IPS-20b (cell line): ENCODE data around the gene CILP.

Experiments used
- H3K27ac ChIP-seq: one replicate; pipeline ENCODE4 v1.5.1; 2013; ENCODE audit warnings: low read length
- H3K27me3 ChIP-seq: 2 replicates; pipeline ENCODE4 v1.6.1; 2013; ENCODE audit warnings: mild to moderate bottlenecking, low read length, inconsistent platforms; ENCODE audit not compliant: insufficient read depth
- H3K36me3 ChIP-seq: 2 replicates; pipeline ENCODE4 v1.6.1; 2013; ENCODE audit warnings: low read depth, mild to moderate bottlenecking, inconsistent platforms, low read length, moderate library complexity; ENCODE audit not compliant: insufficient read depth
- H3K4me1 ChIP-seq: 2 replicates; pipeline ENCODE4 v1.6.1; 2013; ENCODE audit warnings: mild to moderate bottlenecking, control low read depth, inconsistent platforms, low read length, moderate library complexity; ENCODE audit not compliant: insufficient read depth
- H3K4me3 ChIP-seq: 2 replicates; pipeline ENCODE4 v1.5.1; 2013; ENCODE audit warnings: mild to moderate bottlenecking, low read length, inconsistent platforms
- H3K9ac ChIP-seq: 2 replicates; pipeline ENCODE4 v1.6.1; 2013; ENCODE audit warnings: low read depth, mild to moderate bottlenecking, inconsistent platforms, low read length, moderate library complexity
- H3K9me3 ChIP-seq: 2 replicates; pipeline ENCODE4 v1.6.1; 2013; ENCODE audit warnings: mild to moderate bottlenecking, low read depth, low read length, inconsistent platforms; ENCODE audit not compliant: insufficient read depth

Gene CILP

DNA sequence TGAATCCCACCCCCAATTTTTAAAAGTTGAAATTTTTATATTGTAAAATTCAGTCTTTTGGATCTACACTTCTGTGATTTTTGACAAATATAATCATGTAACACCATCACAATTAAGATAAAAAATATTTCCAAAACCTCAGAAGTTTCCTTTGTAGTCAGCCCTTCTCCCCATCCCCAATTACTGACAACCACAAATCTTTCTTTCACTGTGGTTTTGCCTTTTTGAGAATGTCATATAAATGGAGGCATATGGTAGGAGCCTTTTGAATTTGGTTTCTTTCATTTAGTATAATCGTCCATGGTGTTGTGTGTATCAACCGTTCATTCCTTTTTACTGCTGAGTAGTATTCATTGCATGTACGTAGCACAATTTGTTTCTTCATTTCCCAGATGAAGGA is 7.9 kb upstream of the CILP start:
- Histone ChIP-seq H3K27me3 (no peaks in the 10 kb centered on the region), H3K27ac (no peak overlapping the region), H3K9ac (no peak overlapping the region), H3K36me3 (no peaks in the 10 kb centered on the region), H3K9me3 (no peaks in the 10 kb centered on the region), H3K4me3 (no peak overlapping the region), H3K4me1 (no peaks in the 10 kb centered on the region)

- Histone ChIP-seq H3K36me3 (no peaks in the 10 kb centered on the region), H3K4me1 (no peaks in the 10 kb centered on the region), H3K4me3 (no peak overlapping the region), H3K27me3 (no peaks in the 10 kb centered on the region), H3K9me3 (no peaks in the 10 kb centered on the region), H3K27ac (no peak overlapping the region), H3K9ac (no peak overlapping the region)
Observed at GRCh38 chr15:65217526-65218482, 6.5 kb upstream of the CILP start.

DNA sequence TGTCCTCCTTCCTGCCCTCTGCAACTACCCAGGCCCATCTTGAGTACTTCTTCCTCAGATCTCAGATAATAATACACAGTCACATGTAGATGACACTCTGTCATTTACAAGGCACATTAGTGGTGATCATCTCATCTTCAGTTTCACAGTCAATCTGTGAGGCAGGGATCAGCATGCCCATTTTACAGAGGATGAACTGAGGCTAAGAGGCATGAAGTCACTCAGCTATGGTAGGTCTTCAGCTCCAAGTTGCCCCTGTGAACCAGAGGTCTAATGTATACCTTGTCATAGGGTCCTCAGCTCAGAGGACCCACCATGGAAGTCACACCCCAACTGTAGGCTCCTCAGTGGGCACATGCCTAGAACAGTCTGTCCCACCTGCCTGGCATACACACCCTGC is 4.2 kb upstream of the CILP start:
- Histone ChIP-seq H3K27ac (no peak overlapping the region), H3K9me3 (no peaks in the 10 kb centered on the region), H3K27me3 (no peaks in the 10 kb centered on the region), H3K4me3 (no peak overlapping the region), H3K4me1 (no peaks in the 10 kb centered on the region), H3K9ac (no peak overlapping the region), H3K36me3 (no peaks in the 10 kb centered on the region)

DNA sequence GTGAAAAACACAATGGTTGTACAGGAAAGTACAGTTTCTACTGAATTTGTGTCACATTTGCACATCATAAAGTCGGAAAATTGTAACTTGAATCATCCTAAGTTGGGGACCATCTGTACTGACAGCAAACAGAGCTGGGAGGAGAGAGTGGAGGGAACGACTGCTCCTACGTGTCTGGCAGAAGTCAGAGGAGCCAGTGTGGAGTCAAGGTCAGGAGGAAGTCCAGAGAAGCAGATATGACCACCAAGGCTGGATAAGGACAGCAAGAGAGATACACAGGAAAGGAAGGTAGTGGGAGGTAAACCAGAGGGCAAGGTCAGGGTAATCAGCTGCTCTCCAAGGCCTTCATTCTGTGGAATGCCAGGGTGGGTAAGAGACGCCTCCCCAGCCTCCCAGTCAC is 2.7 kb upstream of the CILP start:
- H3K9ac ChIP-seq = no peak overlapping the region
- H3K36me3 ChIP-seq = no peaks in the 10 kb centered on the region
- no peaks in the 10 kb centered on the region for H3K27me3 ChIP-seq
- H3K9me3 ChIP-seq = no peaks in the 10 kb centered on the region
- H3K4me1 ChIP-seq = no peaks in the 10 kb centered on the region
- no peak overlapping the region for H3K4me3 ChIP-seq
- no peak overlapping the region for H3K27ac ChIP-seq

GRCh38 chr15:65213241-65213640 is 2.0 kb upstream of the CILP start:
- H3K9me3 ChIP-seq = no peaks in the 10 kb centered on the region
- H3K36me3 ChIP-seq = no peaks in the 10 kb centered on the region

DNA sequence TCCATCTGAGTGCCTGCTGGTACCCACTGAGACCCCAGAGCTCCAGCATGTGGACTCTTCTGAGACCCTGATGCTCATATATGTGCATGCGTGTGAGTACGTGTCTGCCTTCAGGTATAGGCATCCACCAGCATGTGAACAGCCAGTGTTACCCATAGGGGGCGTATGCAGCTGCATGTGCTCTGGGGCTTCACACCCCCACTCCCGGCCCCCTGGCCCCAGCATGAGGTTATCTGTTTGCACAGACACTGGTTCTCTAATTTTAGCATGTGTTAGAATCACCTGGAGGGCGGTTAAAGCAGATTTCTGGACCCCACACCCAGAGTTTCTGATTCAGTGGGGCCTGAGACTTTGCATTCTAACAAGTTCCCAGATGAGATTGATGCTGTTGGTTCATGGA is 824 bp upstream of the CILP start:
- H3K36me3 ChIP-seq = no peaks in the 10 kb centered on the region

More at GRCh38 chr15:65213241-65213640, 2.0 kb upstream of the CILP start:
- no peak overlapping the region for H3K9ac ChIP-seq
- H3K27me3 ChIP-seq = no peaks in the 10 kb centered on the region
- H3K4me3 ChIP-seq = no peak overlapping the region
- no peaks in the 10 kb centered on the region for H3K4me1 ChIP-seq
- H3K27ac ChIP-seq = no peak overlapping the region

DNA sequence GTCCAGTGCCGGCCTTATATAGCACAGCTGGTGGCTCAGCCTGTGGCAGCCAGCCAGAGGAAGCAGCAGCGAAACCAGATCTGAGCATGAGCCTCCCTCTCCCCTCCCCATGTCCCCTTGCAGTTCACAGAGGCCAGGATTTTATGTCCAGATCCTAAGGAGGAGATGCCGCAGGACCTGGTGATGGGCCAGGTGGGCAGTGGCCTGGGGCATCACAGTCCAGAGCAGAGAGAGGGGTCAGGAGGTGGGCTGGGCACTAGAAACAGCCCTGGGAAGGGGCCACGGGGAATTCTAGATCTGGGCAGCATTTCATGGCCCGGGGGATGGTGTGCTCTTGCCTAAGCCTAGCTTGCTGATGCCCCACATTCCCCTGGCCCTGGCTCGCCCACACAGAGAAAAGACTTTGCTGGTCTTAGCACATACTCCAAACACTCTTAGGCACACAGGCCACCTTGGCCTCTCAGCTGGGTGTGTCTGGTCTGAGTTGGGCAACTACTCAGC is 259 bp upstream of the CILP start:
- Histone ChIP-seq H3K4me1 (no peaks in the 10 kb centered on the region), H3K9me3 (no peaks in the 10 kb centered on the region), H3K4me3 (no peak overlapping the region), H3K9ac (no peak overlapping the region), H3K27me3 (no peaks in the 10 kb centered on the region), H3K36me3 (no peaks in the 10 kb centered on the region), H3K27ac (no peak overlapping the region)

More for the DNA sequence above, 824 bp upstream of the CILP start:
- Histone ChIP-seq H3K27me3 (no peaks in the 10 kb centered on the region), H3K4me3 (no peak overlapping the region), H3K9ac (no peak overlapping the region), H3K27ac (no peak overlapping the region), H3K4me1 (no peaks in the 10 kb centered on the region), H3K9me3 (no peaks in the 10 kb centered on the region)

DNA sequence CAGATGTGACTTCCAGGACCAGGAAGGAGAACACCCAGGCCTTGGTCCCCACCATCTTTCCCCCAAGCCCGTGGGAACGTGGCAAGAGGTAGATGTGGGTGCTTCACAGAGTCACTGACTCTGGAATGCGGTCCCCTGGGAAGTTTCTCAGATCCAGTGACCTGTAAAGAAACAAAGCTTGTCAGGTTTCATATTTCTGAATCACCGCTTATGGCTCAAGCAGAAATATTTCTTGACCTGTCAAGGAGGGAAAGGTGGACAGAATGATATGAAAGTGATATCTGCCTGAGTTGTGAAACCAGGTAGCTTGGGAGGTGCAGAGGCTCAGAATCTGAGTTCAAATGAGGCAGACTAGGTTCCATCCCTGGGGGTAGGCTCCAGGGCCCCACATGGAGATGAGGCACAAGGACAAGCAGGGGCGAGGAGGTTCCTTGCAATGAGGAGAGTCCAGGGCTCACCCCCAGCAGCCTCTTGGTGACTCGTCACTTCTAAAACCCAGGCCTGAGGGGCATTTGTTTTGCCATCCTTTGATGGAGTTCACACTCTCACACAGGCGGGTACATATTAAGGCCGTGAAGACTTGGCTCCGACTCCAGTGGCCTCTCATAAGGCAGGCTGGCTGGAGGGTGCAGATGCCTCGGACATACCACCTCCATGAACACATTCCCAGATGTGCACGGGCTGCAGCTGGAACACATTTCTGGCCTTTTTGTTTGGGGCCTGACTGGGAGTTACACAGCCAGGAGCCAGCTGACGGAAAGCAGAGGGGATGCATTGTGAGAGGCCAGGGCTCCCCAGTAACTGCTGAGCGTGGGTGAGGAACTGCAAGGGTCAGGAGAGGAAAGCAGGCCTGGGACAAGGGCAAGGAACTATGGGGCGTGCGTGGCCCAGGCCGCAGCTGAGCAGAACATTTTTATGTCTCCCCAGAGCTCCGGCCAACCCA is 1.3 kb downstream of the CILP start:
- Histone ChIP-seq H3K9me3 (no peaks in the 10 kb centered on the region), H3K4me3 (no peak overlapping the region), H3K4me1 (no peaks in the 10 kb centered on the region), H3K27me3 (no peaks in the 10 kb centered on the region), H3K9ac (no peak overlapping the region), H3K27ac (no peak overlapping the region), H3K36me3 (no peaks in the 10 kb centered on the region)

- H3K27me3 ChIP-seq = no peaks in the 10 kb centered on the region
Observed at GRCh38 chr15:65208647-65209046, 2.6 kb downstream of the CILP start.

DNA sequence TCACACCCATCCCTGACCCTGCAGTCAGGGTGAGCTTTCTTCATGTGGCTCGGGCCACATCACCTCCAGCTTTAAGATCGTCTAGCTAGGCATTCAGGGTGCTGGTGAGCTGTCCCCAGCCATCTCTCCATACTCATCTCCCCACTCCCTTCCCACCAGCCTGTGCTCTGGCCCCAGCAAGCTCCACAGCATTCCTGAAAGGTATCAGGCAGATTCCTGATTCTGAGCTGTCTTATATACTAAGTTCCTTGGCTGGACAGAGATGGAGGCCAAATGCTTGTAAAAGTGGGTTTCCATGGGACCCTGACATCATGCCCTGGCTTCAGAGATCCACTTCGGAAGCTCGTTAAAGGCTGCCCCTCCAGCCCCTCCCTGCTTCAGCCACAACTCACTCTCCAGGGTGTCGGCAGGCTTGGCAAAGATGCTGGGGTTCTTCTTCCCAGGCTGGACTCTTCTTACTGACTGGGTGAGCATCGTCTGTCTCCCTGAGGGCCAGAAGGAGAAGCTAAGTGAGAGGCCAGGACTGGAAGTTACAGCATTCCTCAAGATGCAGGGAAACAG is 3.9 kb downstream of the CILP start:
- no peaks in the 10 kb centered on the region for H3K27me3 ChIP-seq
- no peaks in the 10 kb centered on the region for H3K4me1 ChIP-seq
- no peaks in the 10 kb centered on the region for H3K9me3 ChIP-seq
- no peak overlapping the region for H3K27ac ChIP-seq
- H3K9ac ChIP-seq = no peak overlapping the region
- no peak overlapping the region for H3K4me3 ChIP-seq
- no peaks in the 10 kb centered on the region for H3K36me3 ChIP-seq

More at GRCh38 chr15:65208647-65209046, 2.6 kb downstream of the CILP start:
- Histone ChIP-seq H3K36me3 (no peaks in the 10 kb centered on the region), H3K4me1 (no peaks in the 10 kb centered on the region), H3K4me3 (no peak overlapping the region), H3K9me3 (no peaks in the 10 kb centered on the region), H3K27ac (no peak overlapping the region), H3K9ac (no peak overlapping the region)

GRCh38 chr15:65206750-65207149 is 4.5 kb downstream of the CILP start:
- Histone ChIP-seq H3K27ac (no peak overlapping the region), H3K9ac (no peak overlapping the region), H3K9me3 (no peaks in the 10 kb centered on the region), H3K4me1 (no peaks in the 10 kb centered on the region), H3K4me3 (no peak overlapping the region), H3K36me3 (no peaks in the 10 kb centered on the region), H3K27me3 (no peaks in the 10 kb centered on the region)
